ENCODE measurements around the gene ZNF146.
"Not testable (repeated sequence)": the region's sequence is repeated elsewhere in the genome, so short reads cannot be mapped to it uniquely, and the experiment has no call there.

ZNF146 gene

DNA sequence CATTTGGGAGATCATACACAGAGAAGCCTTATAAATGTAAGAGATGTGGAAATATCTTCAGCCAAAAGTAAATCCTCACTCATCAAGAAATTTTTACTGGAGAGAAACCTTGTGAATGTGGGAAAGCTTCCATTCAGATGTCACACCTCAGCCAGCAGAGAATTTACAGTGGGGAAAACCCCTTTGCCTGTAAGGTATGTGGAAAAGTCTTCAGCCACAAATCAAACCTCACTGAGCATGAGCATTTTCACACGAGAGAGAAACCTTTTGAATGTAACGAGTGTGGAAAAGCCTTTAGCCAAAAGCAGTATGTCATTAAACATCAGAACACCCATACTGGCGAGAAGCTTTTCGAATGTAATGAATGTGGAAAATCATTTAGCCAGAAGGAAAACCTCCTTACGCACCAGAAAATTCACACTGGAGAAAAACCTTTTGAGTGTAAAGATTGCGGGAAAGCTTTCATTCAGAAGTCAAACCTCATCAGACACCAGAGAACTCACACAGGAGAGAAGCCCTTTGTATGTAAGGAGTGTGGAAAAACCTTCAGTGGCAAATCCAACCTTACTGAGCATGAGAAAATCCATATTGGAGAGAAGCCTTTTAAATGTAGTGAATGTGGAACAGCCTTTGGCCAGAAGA is 21.5 kb downstream of the ZNF146 start:
- DNase-seq, result no peak

DNA sequence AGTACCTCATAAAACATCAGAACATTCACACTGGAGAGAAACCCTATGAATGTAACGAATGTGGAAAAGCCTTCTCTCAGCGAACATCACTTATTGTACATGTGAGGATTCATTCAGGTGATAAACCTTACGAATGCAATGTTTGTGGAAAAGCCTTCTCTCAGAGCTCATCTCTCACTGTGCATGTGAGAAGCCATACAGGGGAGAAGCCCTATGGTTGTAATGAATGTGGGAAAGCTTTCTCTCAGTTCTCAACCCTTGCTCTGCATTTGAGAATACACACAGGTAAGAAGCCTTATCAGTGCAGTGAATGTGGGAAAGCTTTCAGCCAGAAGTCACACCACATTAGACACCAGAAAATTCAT is 22.0 kb downstream of the ZNF146 start:
- no peak for DNase-seq

GRCh38 chr19:36244066-36244465 is 29.2 kb downstream of the ZNF146 start:
- no peak for DNase-seq

DNA sequence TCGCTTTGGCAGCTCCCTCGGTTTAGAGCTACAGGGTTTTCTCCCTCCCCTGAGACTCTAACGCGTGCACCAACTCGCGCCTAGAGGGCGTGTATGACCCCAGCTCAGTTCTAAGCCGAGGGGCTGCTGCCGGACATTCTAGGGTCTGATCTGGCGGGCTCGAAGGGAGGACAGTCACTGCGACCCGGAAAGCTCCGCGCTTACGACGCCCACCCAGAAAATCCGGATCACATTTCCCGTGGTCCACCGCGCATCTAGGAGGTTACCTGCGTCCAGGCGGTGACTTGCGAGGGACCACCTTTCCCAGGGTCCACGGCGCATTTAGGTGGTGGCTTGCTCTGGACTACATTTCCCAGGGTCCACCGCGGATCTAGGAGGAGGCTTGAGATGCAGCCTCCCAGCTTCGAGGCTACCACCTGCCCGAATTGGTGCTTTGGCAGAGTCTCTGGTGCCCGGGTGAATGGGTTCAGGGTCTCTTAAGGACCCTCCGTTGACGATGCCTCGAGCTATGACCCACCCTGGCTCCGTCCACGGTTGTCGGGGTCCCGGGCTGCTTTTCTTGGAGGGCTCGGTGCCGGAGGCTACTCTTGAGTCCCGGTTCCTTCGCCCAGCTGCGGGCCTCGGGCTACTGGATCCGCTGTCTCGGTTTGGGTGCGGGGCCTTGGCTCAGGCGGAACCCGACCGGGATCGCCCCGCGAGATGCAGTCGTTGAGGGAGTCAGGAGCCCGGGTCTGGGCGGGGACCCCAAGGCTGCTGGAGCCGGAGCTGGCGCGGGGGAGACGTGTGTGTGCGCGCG is 30.5 kb downstream of the ZNF146 start:
- no peak for DNase-seq

DNA sequence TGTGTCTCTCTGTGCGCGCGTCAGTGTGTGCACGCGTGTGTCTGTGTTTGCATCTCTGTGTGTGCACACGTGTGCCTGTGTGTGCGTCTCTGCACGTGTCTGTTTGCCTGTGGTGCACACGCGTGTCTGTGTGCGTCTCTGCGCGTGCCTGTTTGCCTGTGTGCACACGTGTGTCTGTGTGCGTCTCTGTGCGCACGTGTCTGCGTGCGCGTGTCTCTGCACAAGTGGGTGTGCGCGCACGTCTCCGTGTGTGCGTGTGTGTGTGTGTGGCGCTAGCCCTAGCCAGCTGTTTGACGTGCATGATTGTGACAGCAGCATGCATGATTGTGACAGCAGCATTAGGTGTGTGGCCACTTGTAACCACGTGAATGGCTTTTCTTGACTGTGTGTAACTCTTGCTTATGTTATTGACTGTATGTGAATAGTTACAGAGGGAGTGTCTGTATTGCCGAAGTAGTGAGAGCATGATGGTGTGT is 31.1 kb downstream of the ZNF146 start:
- no peak for DNase-seq

DNA sequence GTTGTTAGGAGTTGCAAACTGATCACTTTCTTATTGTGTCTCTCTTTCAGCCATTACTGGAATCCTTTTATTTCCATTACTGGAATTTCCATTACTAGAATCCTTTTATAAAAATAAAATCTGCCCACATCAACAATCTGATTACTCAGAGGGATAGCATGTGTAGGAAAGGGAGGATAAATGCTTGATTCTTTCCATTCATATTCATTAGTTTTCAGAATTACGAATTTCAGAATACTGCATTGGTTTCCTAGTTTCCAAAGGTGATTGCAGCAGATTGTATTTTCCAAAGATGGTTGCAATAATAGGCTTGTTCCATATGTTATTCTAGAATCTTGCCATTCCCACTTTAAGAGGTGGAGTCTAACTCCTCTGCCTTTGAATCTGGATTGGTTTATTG is 37.1 kb downstream of the ZNF146 start:
- no peak for DNase-seq

DNA sequence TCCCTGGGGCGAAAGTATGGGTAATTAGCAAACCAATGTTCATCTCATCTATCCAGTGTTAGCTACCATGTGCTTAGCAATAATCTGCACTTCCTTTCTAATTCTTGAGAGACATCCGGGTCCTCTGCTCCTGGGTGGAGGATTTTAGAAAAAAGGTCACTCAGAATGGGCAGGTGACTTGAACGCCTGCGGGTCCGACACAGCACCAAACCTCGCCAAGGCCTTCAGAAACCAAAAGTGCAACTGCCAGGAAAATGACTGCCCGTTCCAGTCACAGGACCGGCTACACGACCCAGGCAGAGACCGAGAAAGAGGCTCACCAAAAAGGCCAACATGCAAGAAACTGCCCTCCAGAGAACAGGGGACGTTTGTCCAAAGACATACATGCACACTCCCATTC is 39.9 kb downstream of the ZNF146 start:
- DNase-seq, result no peak

DNA sequence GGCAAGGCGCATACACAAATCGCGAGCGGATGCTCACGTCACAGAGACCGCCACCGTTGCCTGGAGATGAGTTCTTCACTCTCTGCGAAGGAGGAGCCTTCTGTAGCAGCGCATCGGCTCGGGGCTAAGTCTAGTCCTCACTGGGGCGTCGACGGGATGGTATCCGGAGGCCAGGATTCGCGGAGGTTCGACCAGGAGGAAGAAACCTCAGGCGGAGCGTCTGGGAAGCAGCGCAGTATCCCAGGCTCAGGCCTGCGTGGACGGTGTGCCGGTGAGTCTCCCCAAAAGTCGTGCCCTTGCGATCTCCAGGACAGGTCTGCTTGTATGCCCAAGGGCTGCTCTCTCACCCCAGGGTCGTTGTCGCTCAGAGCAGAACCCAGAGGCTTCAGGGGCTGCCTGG is 40.4 kb downstream of the ZNF146 start:
- DNase-seq, result no peak

- DNase-seq, result no peak
Measured at GRCh38 chr19:36256064-36256463, 41.2 kb downstream of the ZNF146 start.

DNA sequence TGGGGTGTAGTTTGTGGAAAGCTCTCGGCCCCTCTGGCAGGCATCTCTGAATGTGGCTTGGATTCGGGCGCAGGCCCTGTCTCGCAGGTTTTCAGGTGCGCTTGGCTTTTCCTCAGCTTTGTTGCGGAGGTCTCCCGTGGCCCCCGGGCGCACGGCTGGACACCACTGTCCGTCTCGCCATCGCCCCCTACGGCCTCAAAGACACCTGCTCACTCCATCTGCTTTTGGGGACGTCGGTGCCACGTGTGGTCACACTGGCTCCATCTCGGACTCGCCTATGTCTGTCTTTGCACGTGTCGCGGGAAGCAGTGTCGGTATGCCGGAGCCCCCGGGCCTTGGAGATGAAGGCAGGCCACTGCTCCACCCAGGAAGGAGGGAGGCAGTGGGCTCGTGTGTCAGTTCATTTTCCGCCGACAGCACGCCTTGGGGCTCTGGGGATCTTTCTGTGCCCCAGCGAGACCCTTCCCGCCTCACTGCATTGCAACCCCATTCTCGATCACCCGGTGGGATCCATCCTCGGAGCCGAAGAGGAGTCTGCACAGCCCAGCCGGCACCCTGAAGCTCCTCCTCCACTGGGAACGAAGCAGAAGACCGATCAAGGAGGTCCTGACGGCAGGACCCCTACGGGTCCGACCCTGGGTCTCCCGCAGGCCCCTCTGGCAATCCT is 42.1 kb downstream of the ZNF146 start:
- no peak for DNase-seq

GRCh38 chr19:36257520-36257876 is 42.6 kb downstream of the ZNF146 start:
- no peak for DNase-seq

DNA sequence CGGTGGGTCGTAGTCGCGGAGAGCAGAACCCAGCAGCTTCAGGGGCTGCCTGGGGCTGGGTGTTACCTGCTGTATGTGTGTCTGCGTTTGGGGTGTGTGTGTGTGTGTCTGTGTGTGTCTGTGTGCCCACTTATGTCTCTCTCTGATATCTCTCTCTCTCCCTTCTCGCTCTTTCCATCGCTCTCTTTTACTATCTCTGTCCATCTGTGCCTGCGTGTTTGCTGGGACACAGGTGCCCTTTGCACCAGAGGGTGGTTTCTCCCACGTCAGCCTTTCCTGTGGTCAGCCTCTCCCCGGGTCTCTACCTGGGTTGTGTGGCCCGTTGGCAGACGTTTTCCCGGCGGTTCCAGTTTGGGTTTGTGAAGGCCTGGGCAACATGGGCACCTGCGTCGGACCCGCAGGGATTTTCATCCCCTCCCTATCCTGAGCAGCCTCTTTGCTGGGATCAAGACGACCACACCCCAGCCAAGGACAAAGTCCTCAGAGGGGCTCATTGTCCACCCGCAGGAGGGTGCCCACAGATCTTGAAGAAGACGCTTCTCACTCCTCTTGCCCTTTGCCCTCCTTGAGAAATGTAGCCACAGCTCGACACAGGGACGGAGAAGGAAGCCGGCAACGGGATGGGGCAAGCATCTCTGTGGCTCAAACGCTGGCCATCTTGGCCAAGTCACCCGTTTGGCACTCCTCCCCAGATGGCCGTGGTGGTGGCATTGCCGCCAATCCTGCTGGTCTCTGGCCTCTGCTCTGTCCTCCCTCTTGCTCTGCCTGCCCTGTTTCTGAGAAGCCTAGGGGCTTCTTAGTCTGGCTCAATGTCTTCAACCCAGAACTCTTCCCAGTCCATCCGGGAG is 43.3 kb downstream of the ZNF146 start:
- DNase-seq, result no peak

DNA sequence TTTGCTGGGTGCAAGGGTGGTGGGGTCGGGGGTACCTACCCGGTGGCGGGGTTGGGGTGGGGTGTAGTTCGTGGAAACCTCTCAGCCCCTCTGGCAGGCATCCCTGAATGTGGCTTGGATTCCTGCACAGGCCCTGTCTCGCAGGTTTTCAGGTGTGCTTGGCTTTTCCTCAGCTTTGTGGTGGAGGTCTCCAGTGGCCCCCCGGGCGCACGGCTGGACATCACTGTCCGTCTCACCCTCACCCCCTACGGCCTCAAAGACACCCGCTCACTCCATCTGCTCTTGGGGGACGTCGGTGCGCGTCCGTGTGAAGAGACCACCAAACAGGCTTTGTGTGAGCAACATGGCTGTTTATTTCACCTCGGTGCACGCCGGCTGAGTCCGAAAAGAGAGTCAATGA is 44.3 kb downstream of the ZNF146 start:
- no peak for DNase-seq

- DNase-seq, result no peak
Measured at GRCh38 chr19:36265064-36265463, 50.2 kb downstream of the ZNF146 start.

DNA sequence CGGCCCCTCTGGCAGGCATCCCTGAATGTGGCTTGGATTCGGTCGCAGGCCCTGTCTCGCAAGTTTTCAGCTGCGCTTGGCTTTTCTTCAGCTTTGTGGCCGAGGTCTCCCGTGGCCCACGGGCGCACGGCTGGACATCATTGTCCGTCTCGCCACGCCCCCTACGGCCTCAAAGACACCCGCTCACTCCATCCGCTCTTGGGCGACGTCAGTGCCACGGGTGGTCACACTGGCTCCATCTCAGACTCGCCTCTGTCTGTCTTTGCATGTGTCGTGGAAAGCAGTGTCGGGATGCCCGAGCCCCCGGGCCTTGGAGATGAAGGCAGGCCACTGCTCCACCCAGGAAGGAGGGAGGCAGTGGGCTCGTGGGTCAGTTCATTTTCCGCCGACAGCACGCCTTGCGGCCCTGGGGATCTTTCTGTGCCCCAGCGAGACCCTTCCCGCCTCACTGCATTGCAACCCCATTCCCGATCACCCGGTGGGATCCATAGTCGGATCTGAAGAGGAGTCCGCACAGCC is 51.0 kb downstream of the ZNF146 start:
- no peak for DNase-seq

GRCh38 chr19:36266375-36266961 is 51.6 kb downstream of the ZNF146 start:
- no peak for DNase-seq

DNA sequence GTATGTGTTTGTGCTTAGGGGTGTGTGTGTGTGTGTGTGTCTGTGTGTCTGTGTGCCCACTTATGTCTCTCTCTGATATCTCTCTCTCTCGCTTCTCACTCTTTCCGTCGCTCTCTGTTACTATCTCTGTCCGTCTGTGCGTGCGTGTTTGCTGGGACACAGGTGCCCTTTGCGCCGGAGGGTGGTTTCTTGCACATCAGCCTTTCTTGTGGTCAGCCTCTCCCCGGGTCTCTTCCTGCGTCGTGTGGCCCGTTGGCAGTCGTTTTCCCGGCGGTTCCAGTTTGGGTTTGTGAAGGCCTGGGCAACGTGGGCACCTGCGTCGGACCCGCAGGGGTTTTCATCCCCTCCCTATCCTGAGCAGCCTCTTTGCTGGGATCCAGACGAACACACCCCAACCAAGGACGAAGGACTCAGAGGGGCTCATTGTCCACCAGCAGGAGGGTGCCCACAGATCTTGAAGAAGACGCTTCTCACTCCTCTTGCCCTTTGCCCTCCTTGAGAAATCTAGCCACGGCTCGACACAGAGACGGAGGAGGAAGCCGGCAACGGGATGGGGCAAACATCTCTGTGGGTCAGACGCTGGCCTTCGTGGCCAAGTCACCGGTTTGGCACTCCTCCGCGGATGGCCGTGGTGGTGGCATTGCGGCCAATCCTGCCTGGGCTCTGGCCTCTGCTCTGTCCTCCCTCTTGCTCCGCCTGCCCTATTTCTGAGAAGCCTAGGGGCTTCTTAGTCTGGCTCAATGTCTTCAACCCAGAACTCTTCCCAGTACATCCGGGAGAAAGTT is 52.3 kb downstream of the ZNF146 start:
- no peak for DNase-seq

DNA sequence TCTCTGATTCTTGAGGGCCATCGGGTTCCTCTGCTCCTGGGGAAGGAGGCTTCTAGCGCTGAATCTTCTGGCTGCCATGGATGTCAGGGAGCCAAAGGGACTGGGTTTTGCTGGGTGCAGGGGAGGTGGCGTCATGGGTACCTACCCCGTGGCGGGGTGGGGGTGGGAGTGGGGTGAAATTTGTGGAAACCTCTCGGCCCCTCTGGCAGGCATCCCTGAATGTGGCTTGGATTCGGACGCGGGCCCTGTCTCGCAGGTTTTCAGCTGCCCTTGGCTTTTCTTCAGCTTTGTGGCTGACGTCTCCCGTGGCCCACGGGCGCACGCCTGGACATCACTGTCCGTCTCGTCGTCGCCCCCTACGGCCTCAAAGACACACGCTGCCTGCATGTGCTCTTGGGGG is 53.2 kb downstream of the ZNF146 start:
- DNase-seq, result not testable (repeated sequence)

DNA sequence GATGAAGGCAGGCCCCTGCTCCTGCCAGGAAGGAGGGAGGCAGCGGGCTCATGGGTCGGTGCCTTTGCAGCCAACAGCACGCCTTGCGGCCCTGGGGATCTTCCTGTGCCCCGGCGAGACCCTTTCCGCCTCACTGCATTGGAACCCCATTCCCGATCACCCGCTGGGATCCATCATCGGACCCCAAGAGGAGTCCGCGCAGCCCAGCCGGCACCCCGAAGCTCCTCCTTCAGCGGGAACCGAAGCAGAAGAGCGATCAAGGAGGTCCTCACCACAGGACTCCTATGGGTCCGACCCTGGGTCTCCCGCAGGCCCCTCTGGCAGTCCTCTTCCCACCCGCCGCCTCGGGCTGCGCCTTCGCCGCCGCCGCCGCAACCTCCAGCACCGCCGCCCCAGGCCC is 53.7 kb downstream of the ZNF146 start:
- not testable (repeated sequence) for DNase-seq

DNA sequence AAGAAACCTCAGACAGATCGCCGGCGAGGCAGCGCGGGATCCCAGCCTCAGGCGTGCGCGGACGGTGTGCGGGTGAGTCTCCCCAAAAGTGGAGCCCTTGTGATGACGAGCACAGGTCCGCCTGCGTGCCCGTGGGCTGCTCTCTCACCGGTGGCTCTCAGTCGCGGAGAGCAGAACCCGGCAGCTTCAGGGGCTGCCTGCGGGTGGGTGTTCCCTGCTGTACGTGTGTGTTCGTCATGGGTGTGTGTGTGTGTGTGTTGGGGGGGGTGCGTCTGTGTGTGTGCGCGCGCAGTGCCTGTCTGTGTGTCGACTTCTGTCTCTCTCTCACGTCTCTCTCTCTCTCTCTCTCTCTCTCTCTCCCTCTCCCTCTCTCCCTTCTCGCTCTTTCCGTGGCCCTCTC is 54.4 kb downstream of the ZNF146 start:
- DNase-seq, result not testable (repeated sequence)

Data from activated effector memory CD4-positive, alpha-beta T cell treated with Interleukin-2 at 50 U/mL for 16 hours (primary cell).